GM13977 (cell line): Measurements from ENCODE around the gene PCYT2.

Source experiments
- DNase-seq: peaks from one replicate; pipeline ENCODE4 v3.0.0; 2012; ENCODE audit warnings: low spot score
- in situ Hi-C: fragments of 300-500 bp; cut with MboI; formaldehyde crosslinking; loops from one replicate; pipeline ENCODE4 v1.12.0; 2022; ENCODE audit warnings: low sequenced_read_pairs, low pct_unique_long_range_greater_than_20kb, mixed read lengths, inconsistent platforms; ENCODE audit not compliant: unreplicated experiment
- TF ChIP-seq, protein P1 (sequence below): IDR thresholded peaks from 2 replicates; pipeline ENCODE4 v1.5.1; 2012; ENCODE audit warnings: mild to moderate bottlenecking, control low read depth; ENCODE audit not compliant: insufficient read depth; ENCODE audit errors: extremely low read depth, missing control alignments

Gene PCYT2

GRCh38 chr17:81867991-81868673 is 43.1 kb downstream of the PCYT2 start:
- DNase-seq: no peak
- in situ Hi-C loops: no loop called here
- TF ChIP-seq, protein P1, sequence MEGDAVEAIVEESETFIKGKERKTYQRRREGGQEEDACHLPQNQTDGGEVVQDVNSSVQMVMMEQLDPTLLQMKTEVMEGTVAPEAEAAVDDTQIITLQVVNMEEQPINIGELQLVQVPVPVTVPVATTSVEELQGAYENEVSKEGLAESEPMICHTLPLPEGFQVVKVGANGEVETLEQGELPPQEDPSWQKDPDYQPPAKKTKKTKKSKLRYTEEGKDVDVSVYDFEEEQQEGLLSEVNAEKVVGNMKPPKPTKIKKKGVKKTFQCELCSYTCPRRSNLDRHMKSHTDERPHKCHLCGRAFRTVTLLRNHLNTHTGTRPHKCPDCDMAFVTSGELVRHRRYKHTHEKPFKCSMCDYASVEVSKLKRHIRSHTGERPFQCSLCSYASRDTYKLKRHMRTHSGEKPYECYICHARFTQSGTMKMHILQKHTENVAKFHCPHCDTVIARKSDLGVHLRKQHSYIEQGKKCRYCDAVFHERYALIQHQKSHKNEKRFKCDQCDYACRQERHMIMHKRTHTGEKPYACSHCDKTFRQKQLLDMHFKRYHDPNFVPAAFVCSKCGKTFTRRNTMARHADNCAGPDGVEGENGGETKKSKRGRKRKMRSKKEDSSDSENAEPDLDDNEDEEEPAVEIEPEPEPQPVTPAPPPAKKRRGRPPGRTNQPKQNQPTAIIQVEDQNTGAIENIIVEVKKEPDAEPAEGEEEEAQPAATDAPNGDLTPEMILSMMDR: no peak

DNA sequence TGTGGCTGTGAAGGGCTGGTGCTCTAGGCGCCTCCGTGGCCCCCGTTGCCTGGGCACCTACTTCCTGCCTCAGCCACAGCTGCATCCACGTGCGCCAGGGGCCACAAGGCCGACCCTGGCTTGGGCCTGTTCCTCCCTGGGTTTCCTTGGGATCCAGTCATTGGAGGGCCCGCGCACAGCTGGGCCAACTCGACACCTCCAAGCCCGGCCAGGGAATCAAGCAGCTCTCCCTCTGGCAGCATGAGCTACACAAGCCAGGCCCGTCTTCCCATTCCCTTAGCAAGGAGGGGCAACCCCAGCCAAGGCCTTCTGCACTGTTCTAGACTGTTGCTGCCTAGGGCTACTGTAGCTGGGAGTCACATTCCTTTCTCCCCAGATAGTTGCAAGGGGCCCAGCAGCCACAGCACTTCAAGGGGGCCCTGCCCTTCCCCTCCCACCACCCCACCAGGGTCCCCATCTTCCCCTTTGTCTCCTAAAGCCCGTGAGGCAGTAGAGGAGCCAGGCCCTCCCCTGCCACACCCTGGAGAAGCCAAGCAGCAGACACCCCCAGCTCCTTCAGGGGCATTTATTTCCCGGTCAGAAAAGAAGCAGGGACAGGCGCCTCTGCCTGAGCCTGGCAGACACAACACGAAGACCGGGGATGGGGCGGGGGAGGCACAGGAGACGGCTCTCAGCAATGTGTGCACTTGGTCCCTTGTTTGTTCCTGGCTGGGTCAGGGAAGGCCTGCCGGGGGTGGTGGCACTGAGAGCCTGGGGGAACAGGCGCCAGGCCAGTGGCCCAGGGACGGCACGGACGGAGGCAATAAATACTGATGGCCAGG is 43.8 kb downstream of the PCYT2 start:
- in situ Hi-C loops: no loop called here
- TF ChIP-seq, protein P1: no peak
- DNase-seq: no peak

GRCh38 chr17:81866440-81867169 is 44.6 kb downstream of the PCYT2 start:
- no peak for DNase-seq
- TF ChIP-seq, protein P1: no peak
- in situ Hi-C loops: no loop called here

GRCh38 chr17:81865733-81866439 is 45.3 kb downstream of the PCYT2 start:
- DNase-seq: no peak

DNA sequence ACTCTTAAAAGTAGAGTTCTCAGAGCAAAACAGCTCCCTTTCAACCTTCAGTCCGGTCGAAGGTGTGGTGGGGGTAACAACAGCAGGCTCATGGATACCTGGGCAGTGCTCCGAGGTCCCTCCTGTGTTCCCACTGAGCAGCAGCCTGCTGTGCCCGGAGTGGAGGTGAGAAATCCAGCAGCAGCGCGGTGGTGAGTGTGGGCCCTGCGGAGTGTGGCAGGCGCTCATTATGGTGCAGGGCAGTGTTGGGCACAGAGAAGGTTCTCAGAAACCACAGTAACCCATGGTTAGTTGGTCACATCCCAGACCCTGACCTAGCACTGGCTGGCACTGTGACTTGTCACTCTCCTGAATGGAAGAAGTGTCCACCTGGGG is 45.9 kb downstream of the PCYT2 start:
- in situ Hi-C loops: no loop called here
- TF ChIP-seq, protein P1: no peak
- no peak for DNase-seq

More at GRCh38 chr17:81865733-81866439, 45.3 kb downstream of the PCYT2 start:
- TF ChIP-seq, protein P1: no peak
- in situ Hi-C loops: no loop called here
